H7 (cell line): ENCODE measurements around the gene TVP23A. TPM values are rescaled to one million over a fixed set of nuclear protein-coding genes. Genes with fewer than 3 reads are reported as not detected.

Experiments
- DNase-seq: peaks from one replicate; pipeline ENCODE4 v3.0.0; 2012
- H3K27me3 ChIP-seq: 2 replicates; pipeline ENCODE4 v1.6.0; 2011; ENCODE audit warnings: mild to moderate bottlenecking, low read length; ENCODE audit not compliant: control insufficient read depth, insufficient read depth
- H3K36me3 ChIP-seq: replicated peaks from 2 replicates; pipeline ENCODE4 v1.5.1; 2011; ENCODE audit warnings: low read length; ENCODE audit not compliant: control insufficient read depth, insufficient read depth
- H3K4me3 ChIP-seq: 2 replicates; pipeline ENCODE4 v1.5.1; 2011; ENCODE audit warnings: low read depth, mild to moderate bottlenecking, control low read depth, low read length, moderate library complexity; ENCODE audit not compliant: insufficient read depth
- total RNA-seq: library from RNA; depleted of rRNA; stranded (reverse); fragments of >200 nt; shearing (Covaris generic); gene quantifications from 2 replicates; pipeline ENCODE4 v1.2.3, GENCODE V29; 2014; rRNA removed

The TVP23A gene
- 0.26 and 0.55 TPM in 2 replicates for total RNA-seq

- DNase-seq = peak; percentile 91
- Histone ChIP-seq H3K27me3 (peaks cover 9% of the 10 kb centered on the region), H3K4me3 (peak within 1 kb of the TSS; percentile 41), H3K36me3 (no peaks in the 10 kb centered on the region)
These were observed at the start of gene TVP23A for GRCh38 chr16:10817963-10818941. Gene TVP23A (minus strand): TSS chr16:10818794. CDS start chr16:10818493, 301 bp downstream.

GRCh38 chr16:10868104-10868595, 49.6 kb upstream of the TVP23A start:
- Histone ChIP-seq H3K36me3 (no peaks in the 10 kb centered on the region), H3K27me3 (no peaks in the 10 kb centered on the region; the same call in 1 of the 2 replicates), H3K4me3 (no peak overlapping the region)
- no peak for DNase-seq

- Histone ChIP-seq H3K36me3 (no peaks in the 10 kb centered on the region), H3K4me3 (no peak overlapping the region), H3K27me3 (no peaks in the 10 kb centered on the region; the same call in 1 of the 2 replicates)
- DNase-seq = no peak
These were observed 48.6 kb upstream of the TVP23A start for GRCh38 chr16:10867199-10867598.

GRCh38 chr16:10865991-10866966, 47.7 kb upstream of the TVP23A start:
- no peak for DNase-seq
- Histone ChIP-seq H3K4me3 (no peak overlapping the region), H3K36me3 (no peaks in the 10 kb centered on the region), H3K27me3 (no peaks in the 10 kb centered on the region; the same call in 1 of the 2 replicates)

GRCh38 chr16:10862438-10862837, 43.8 kb upstream of the TVP23A start:
- H3K4me3 ChIP-seq = no peak overlapping the region
- H3K27me3 ChIP-seq = no peaks in the 10 kb centered on the region
- H3K36me3 ChIP-seq = no peaks in the 10 kb centered on the region
- no peak for DNase-seq

- no peak for DNase-seq
- H3K27me3 ChIP-seq = no peaks in the 10 kb centered on the region
These were observed 41.1 kb upstream of the TVP23A start for GRCh38 chr16:10859658-10860057.

GRCh38 chr16:10859020-10859419, 40.4 kb upstream of the TVP23A start:
- no peak overlapping the region for H3K4me3 ChIP-seq
- H3K36me3 ChIP-seq = no peaks in the 10 kb centered on the region
- no peaks in the 10 kb centered on the region for H3K27me3 ChIP-seq
- no peak for DNase-seq

More at GRCh38 chr16:10859658-10860057, 41.1 kb upstream of the TVP23A start:
- Histone ChIP-seq H3K36me3 (no peaks in the 10 kb centered on the region), H3K4me3 (no peak overlapping the region)

- Histone ChIP-seq H3K36me3 (no peaks in the 10 kb centered on the region), H3K4me3 (no peak overlapping the region), H3K27me3 (no peaks in the 10 kb centered on the region)
- DNase-seq = no peak
These were observed 39.6 kb upstream of the TVP23A start for GRCh38 chr16:10858203-10858602.

- DNase-seq = no peak
- Histone ChIP-seq H3K4me3 (no peak overlapping the region), H3K36me3 (no peaks in the 10 kb centered on the region), H3K27me3 (no peaks in the 10 kb centered on the region)
These were observed 37.4 kb upstream of the TVP23A start for GRCh38 chr16:10856042-10856441.

- no peak for DNase-seq
- Histone ChIP-seq H3K36me3 (no peaks in the 10 kb centered on the region), H3K27me3 (no peaks in the 10 kb centered on the region), H3K4me3 (no peak overlapping the region)
These were observed 34.4 kb upstream of the TVP23A start for GRCh38 chr16:10852948-10853347.

GRCh38 chr16:10852286-10852685, 33.7 kb upstream of the TVP23A start:
- Histone ChIP-seq H3K36me3 (no peaks in the 10 kb centered on the region), H3K27me3 (no peaks in the 10 kb centered on the region), H3K4me3 (no peak overlapping the region)
- DNase-seq = no peak

GRCh38 chr16:10851512-10851911, 32.9 kb upstream of the TVP23A start:
- peak; percentile 56 for DNase-seq
- Histone ChIP-seq H3K36me3 (no peaks in the 10 kb centered on the region), H3K4me3 (no peak overlapping the region), H3K27me3 (no peaks in the 10 kb centered on the region)

- no peak for DNase-seq
These were observed 31.9 kb upstream of the TVP23A start for GRCh38 chr16:10850478-10850850.

GRCh38 chr16:10849736-10850477, 31.3 kb upstream of the TVP23A start:
- no peaks in the 10 kb centered on the region for H3K27me3 ChIP-seq
- no peaks in the 10 kb centered on the region for H3K36me3 ChIP-seq
- no peak for DNase-seq
- no peak overlapping the region for H3K4me3 ChIP-seq

More at GRCh38 chr16:10850478-10850850, 31.9 kb upstream of the TVP23A start:
- no peak overlapping the region for H3K4me3 ChIP-seq
- H3K27me3 ChIP-seq = no peaks in the 10 kb centered on the region
- no peaks in the 10 kb centered on the region for H3K36me3 ChIP-seq
